K562 (cell line): Measurements from ENCODE around the gene NTRK1. TPM values are rescaled to one million over a fixed set of nuclear protein-coding genes. Genes with fewer than 3 reads are reported as not detected.

ENCODE experiments used
- BHLHE40 ChIP-seq: IDR thresholded peaks from 2 replicates; pipeline ENCODE4 v1.6.1; 2011; ENCODE audit warnings: low read length, improper control_type of control experiment
- CSDE1 ChIP-seq, 2 experiments: fragments of 450-650 bp; IDR thresholded peaks; 2 replicates each; pipeline ENCODE4 v1.6.1; 2016; ENCODE audit warnings: mild to moderate bottlenecking in 1 of 2
- HDAC8 ChIP-seq: fragments of 450-650 bp; IDR thresholded peaks from 2 replicates; pipeline ENCODE4 v1.6.1; 2016; ENCODE audit warnings: mild to moderate bottlenecking, missing genetic modification characterization, moderate library complexity, missing compliant biosample characterization
- HOXB6 ChIP-seq: fragments of 250-450 bp; sonication (Bioruptor Pico); IDR thresholded peaks from 2 replicates; pipeline ENCODE4 v1.5.1; 2022; ENCODE audit warnings: mild to moderate bottlenecking, borderline replicate concordance
- KDM1A ChIP-seq, 2 experiments: fragments of 450-650 bp; IDR thresholded peaks; 2 replicates each; pipeline ENCODE4 v1.6.1; 2016; ENCODE audit warnings: mild to moderate bottlenecking in 2 of 2
- KDM5B ChIP-seq: fragments of 200-600 bp; sonication (generic); IDR thresholded peaks from 2 replicates; pipeline ENCODE4 v1.6.1; 2012; ENCODE audit warnings: low read depth, mild to moderate bottlenecking, moderate library complexity, low read length, control low read depth, inconsistent platforms; ENCODE audit not compliant: insufficient replicate concordance
- NCOA4 ChIP-seq: fragments of 450-650 bp; IDR thresholded peaks from 2 replicates; pipeline ENCODE4 v1.6.1; 2018; ENCODE audit warnings: mild to moderate bottlenecking; ENCODE audit not compliant: partially characterized antibody
- NFYB ChIP-seq: IDR thresholded peaks from 2 replicates; pipeline ENCODE4 v1.6.1; 2011; ENCODE audit warnings: mild to moderate bottlenecking, moderate library complexity; ENCODE audit not compliant: insufficient read length; ENCODE audit errors: extremely low read depth
- RFX7 ChIP-seq: fragments of 250-450 bp; sonication (Bioruptor Pico); IDR thresholded peaks from 2 replicates; pipeline ENCODE4 v1.5.1; 2021; ENCODE audit warnings: mild to moderate bottlenecking
- SMARCC2 ChIP-seq: fragments of 450-650 bp; IDR thresholded peaks from 2 replicates; pipeline ENCODE4 v1.6.1; 2017; ENCODE audit warnings: antibody characterized with exemption, moderate library complexity, mild to moderate bottlenecking, low read depth
- SRSF9 ChIP-seq: fragments of 200-400 bp; formaldehyde crosslinking; IDR thresholded peaks from 2 replicates; pipeline ENCODE4 v1.6.1; 2017; ENCODE audit warnings: low read depth, low read length, borderline replicate concordance
- ZNF224 ChIP-seq: sonication (generic); formaldehyde crosslinking; IDR thresholded peaks from 2 replicates; pipeline ENCODE4 v1.8.0; 2022; ENCODE audit warnings: mild to moderate bottlenecking, missing genetic modification reagents
- ZNF324 ChIP-seq: fragments of 250-450 bp; sonication (Bioruptor Pico); IDR thresholded peaks from 2 replicates; pipeline ENCODE4 v1.4.0; 2020; ENCODE audit warnings: mild to moderate bottlenecking
- ZNF785 ChIP-seq: fragments of 250-450 bp; sonication (Bioruptor Pico); IDR thresholded peaks from 2 replicates; pipeline ENCODE4 v1.4.0; 2020; ENCODE audit warnings: mild to moderate bottlenecking
- polyA plus RNA-seq, 8 experiments: library from polyadenylated mRNA; depleted of rRNA in 4 of 8; stranded (reverse) in 5 of 8; unstranded in 3 of 8; fragments of >200 nt; fragmentation: Nextera tagmentation in 2 of 8; fragmentation: Illumina TruSeq in 1 of 8; extraction: Ambion mirVana in 2 of 8; extraction: Trizol in 1 of 8; gene quantifications; 2 replicates each; pipeline versions ENCODE4 v1.2.1 to v1.2.3, GENCODE V29; 2011 to 2014; ENCODE audit warnings: inconsistent platforms in 1 of 8, missing spikeins in 1 of 8
- total RNA-seq, 7 experiments: library from RNA; depleted of rRNA in 6 of 7; stranded (reverse); fragments of >200 nt in 6 of 7; fragmentation: Illumina TruSeq in 2 of 7; extraction: Trizol in 2 of 7; gene quantifications; 2 replicates each; pipeline versions ENCODE4 v1.2.1 to v1.2.3, GENCODE V29; 2011 to 2021; ENCODE audit warnings: low replicate concordance in 1 of 7
- TF ChIP-seq, protein P1 (sequence below): fragments of 450-650 bp; formaldehyde crosslinking; IDR thresholded peaks from 2 replicates; pipeline ENCODE4 v1.4.0; 2020; ENCODE audit warnings: mild to moderate bottlenecking, moderate library complexity
- TF ChIP-seq, protein P2 (sequence below): sonication (generic); formaldehyde crosslinking; IDR thresholded peaks from 2 replicates; pipeline ENCODE4 v1.8.1; 2022; ENCODE audit warnings: missing genetic modification reagents
- TF ChIP-seq, protein P3 (sequence below): fragments of 250-450 bp; sonication (Bioruptor Pico); IDR thresholded peaks from 2 replicates; pipeline ENCODE4 v1.4.0; 2020; ENCODE audit warnings: mild to moderate bottlenecking, moderate library complexity
- TF ChIP-seq, protein P4 (sequence below), 2 experiments: IDR thresholded peaks in 1 of 2; conservative IDR thresholded peaks in 1 of 2; 2 replicates each; pipeline ENCODE4 v1.6.1; 2016; ENCODE audit warnings: low read depth in 2 of 2, mild to moderate bottlenecking in 1 of 2, missing compliant biosample characterization in 1 of 2, missing genetic modification characterization in 1 of 2, moderate library complexity in 1 of 2
- TF ChIP-seq, protein P5 (sequence below), 2 experiments: IDR thresholded peaks; 2 replicates each; pipeline ENCODE4 v1.6.1; 2012; ENCODE audit warnings: improper control_type of control experiment in 2 of 2, low read depth in 2 of 2, low read length in 2 of 2, borderline replicate concordance in 1 of 2

NTRK1 gene
- total and polyA plus RNA-seq, 9 of the 15 experiments (the other 6 are each of a cell fraction or from before 2014, with no cell fraction given): 0.46 to 30.0 (median 7.9) TPM

- TF ChIP-seq, protein P1, sequence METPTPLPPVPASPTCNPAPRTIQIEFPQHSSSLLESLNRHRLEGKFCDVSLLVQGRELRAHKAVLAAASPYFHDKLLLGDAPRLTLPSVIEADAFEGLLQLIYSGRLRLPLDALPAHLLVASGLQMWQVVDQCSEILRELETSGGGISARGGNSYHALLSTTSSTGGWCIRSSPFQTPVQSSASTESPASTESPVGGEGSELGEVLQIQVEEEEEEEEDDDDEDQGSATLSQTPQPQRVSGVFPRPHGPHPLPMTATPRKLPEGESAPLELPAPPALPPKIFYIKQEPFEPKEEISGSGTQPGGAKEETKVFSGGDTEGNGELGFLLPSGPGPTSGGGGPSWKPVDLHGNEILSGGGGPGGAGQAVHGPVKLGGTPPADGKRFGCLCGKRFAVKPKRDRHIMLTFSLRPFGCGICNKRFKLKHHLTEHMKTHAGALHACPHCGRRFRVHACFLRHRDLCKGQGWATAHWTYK (CRISPR knock-in tag): no peak
- TF ChIP-seq KDM1A (IDR thresholded peaks at IDR 0.05) (peak; percentile 79 to 90), SRSF9 (no peak), CSDE1 (IDR thresholded peaks at IDR 0.05) (no peak), RFX7 (CRISPR knock-in tag) (no peak), NFYB (no peak), ZNF324 (CRISPR knock-in tag) (no peak), ZNF785 (CRISPR knock-in tag) (no peak), HDAC8 (tag) (no peak), KDM5B (peak; percentile 67), ZNF224 (CRISPR knock-in tag) (no peak), SMARCC2 (peak; percentile 69), BHLHE40 (peak; percentile 60; the same call in 1 of the 2 replicates), NCOA4 (no peak), HOXB6 (CRISPR knock-in tag) (no peak)
- TF ChIP-seq, protein P2, sequence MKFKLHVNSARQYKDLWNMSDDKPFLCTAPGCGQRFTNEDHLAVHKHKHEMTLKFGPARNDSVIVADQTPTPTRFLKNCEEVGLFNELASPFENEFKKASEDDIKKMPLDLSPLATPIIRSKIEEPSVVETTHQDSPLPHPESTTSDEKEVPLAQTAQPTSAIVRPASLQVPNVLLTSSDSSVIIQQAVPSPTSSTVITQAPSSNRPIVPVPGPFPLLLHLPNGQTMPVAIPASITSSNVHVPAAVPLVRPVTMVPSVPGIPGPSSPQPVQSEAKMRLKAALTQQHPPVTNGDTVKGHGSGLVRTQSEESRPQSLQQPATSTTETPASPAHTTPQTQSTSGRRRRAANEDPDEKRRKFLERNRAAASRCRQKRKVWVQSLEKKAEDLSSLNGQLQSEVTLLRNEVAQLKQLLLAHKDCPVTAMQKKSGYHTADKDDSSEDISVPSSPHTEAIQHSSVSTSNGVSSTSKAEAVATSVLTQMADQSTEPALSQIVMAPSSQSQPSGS (CRISPR knock-in tag): no peak
- TF ChIP-seq, protein P3, sequence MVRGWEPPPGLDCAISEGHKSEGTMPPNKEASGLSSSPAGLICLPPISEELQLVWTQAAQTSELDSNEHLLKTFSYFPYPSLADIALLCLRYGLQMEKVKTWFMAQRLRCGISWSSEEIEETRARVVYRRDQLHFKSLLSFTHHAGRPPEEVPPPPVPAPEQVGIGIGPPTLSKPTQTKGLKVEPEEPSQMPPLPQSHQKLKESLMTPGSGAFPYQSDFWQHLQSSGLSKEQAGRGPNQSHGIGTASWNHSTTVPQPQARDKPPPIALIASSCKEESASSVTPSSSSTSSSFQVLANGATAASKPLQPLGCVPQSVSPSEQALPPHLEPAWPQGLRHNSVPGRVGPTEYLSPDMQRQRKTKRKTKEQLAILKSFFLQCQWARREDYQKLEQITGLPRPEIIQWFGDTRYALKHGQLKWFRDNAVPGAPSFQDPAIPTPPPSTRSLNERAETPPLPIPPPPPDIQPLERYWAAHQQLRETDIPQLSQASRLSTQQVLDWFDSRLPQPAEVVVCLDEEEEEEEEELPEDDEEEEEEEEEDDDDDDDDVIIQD (CRISPR knock-in tag): no peak
- TF ChIP-seq, protein P4, sequence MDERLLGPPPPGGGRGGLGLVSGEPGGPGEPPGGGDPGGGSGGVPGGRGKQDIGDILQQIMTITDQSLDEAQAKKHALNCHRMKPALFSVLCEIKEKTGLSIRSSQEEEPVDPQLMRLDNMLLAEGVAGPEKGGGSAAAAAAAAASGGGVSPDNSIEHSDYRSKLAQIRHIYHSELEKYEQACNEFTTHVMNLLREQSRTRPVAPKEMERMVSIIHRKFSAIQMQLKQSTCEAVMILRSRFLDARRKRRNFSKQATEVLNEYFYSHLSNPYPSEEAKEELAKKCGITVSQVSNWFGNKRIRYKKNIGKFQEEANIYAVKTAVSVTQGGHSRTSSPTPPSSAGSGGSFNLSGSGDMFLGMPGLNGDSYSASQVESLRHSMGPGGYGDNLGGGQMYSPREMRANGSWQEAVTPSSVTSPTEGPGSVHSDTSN (CRISPR knock-in tag; IDR thresholded peaks at IDR 0.05; ENCODE audit: low read depth): no peak
- TF ChIP-seq, protein P4 (tag; conservative IDR thresholded peaks at IDR 0.05; ENCODE audit: low read depth): no peak
- TF ChIP-seq, protein P5, sequence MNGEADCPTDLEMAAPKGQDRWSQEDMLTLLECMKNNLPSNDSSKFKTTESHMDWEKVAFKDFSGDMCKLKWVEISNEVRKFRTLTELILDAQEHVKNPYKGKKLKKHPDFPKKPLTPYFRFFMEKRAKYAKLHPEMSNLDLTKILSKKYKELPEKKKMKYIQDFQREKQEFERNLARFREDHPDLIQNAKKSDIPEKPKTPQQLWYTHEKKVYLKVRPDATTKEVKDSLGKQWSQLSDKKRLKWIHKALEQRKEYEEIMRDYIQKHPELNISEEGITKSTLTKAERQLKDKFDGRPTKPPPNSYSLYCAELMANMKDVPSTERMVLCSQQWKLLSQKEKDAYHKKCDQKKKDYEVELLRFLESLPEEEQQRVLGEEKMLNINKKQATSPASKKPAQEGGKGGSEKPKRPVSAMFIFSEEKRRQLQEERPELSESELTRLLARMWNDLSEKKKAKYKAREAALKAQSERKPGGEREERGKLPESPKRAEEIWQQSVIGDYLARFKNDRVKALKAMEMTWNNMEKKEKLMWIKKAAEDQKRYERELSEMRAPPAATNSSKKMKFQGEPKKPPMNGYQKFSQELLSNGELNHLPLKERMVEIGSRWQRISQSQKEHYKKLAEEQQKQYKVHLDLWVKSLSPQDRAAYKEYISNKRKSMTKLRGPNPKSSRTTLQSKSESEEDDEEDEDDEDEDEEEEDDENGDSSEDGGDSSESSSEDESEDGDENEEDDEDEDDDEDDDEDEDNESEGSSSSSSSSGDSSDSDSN (IDR thresholded peaks at IDR 0.05; ENCODE audit: borderline replicate concordance in 1 of 2, low read depth in 2 of 2, low read length in 2 of 2): 0 out of 4 replicates have a peak, but pooled peaks of 1 of the 2 experiments have one; percentile 10
Observed at GRCh38 chr1:156914440-156914856, 53.8 kb downstream of the NTRK1 start (continued).
